ENCODE measurements around the gene CHURC1.
A peak's percentile ranks its signal among the peaks of the same experiment; 100 is the strongest.
"Not testable (repeated sequence)": the region's sequence is repeated elsewhere in the genome, so short reads cannot be mapped to it uniquely, and the experiment has no call there.

Gene CHURC1

DNA sequence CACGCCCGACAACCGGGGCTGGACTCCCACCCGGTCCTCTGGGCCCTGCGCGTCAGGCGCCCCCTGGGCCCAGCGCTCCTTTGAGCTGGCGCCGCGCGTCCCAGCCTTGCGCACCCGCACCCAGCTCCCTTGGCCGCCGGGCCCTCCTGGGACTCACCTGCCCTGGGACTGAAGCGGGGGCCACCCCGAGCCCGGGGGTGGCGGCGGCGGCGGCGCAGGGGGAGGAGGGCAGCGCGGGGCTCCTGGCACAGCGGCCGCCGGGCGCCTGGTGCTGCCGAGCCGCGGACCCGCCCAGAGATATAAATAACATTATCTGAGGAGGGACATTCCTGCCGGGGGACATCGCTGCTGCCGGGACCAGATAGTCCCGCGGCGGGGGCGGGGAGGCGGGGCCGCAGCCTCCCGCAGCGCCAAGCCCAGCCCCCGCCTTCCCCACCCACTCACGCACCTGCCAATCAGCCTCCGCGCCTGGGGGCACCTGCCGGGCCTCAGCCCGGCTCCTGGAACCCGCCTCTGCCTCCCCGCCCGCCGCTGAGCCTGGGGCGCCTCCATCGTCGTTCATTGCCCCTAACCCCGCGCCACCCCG, 34.5 kb upstream of the CHURC1 start, which contains the start of gene SPTB:
TSS of gene SPTB (minus strand) at position 273 of the 586 bp plus-strand sequence. CDS start 56,813 bp downstream, outside the sequence.
- H3K9ac ChIP-seq (ENCODE audit: low read length) = peak within 1 kb of the TSS; percentile 37
- peaks cover 44% of the 10 kb centered on the region for H3K27me3 ChIP-seq (ENCODE audit: control insufficient read depth, insufficient read depth, low read length)
- H3K36me3 ChIP-seq (ENCODE audit: control insufficient read depth, insufficient read depth, low read length) = no peaks in the 10 kb centered on the region
- no peak within 1 kb of the TSS for H3K4me3 ChIP-seq (ENCODE audit: low read length)
- no peaks in the 10 kb centered on the region for H3K4me1 ChIP-seq (ENCODE audit: control insufficient read depth, insufficient read depth, low read length)
- no peaks in the 10 kb centered on the region for H3K9me3 ChIP-seq (ENCODE audit: control insufficient read depth, low read length)

DNA sequence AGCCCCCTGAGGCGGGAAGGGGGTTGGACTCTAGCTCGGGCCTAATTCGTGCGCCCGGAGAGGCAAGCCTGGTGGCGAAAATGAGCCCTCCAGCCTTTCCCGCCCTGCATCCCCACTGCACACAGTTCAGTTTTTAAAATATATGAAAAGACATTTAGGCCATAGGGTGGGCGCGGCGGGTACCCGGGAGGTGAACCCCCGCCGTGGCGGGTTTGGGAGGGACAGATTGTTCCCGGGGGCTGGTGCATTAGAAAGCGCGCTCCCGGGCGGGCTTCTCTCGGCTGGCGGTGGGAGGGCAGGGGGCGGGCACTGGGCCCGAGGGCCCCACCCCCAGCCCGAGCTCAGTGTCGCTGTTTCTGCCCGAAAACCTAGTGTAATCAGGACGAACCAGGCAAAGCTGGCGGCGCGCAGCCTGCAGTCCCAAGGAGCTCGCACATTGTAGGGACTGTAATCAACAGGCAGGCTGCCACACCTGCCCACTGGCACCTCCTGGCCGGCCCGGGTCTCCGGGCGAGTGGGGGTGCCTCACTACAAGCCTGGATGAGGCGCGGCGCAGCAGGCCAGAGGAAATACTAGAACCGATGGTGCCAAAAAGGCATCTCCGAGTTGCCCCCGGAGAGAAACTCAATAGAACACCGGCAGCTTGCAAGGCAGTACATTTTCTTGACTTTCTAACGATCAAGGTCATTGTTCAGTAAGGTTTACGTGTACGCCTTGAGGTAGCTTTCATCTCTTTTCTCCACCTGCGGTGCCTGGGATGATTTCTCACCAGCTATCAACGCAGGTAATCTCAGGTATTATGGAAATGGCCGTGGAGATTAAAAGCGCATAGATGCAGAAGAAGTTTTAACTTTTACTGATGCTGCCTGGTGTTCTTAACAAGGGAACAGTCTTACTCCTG, 33.8 kb upstream of the CHURC1 start:
- Histone ChIP-seq H3K9me3 (ENCODE audit: control insufficient read depth, low read length) (no peaks in the 10 kb centered on the region), H3K36me3 (ENCODE audit: control insufficient read depth, insufficient read depth, low read length) (no peaks in the 10 kb centered on the region), H3K9ac (ENCODE audit: low read length) (peak overlapping the region; percentile 37), H3K27me3 (ENCODE audit: control insufficient read depth, insufficient read depth, low read length) (peaks cover 52% of the 10 kb centered on the region), H3K4me1 (ENCODE audit: control insufficient read depth, insufficient read depth, low read length) (no peaks in the 10 kb centered on the region), H3K4me3 (ENCODE audit: low read length) (no peak overlapping the region)

DNA sequence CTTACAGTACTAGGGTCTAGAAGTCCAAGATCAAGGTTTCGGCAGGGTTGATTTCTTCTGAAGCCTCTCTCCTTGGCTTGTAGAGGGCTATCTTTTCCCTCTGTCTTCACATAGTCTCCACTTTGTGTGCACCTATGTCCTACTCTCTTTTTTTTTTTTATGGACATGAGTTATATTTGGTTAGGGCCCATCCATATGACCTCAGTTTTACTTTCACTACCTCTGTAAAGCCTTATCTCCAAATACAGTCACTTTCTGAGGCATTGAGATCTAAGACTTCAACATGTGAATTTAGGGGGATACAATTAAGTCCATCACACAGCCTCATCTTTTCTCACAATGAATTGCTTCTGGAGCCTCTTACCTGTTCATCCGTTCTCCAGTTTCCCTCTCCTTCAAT, 28.7 kb upstream of the CHURC1 start:
- no peak overlapping the region for H3K4me3 ChIP-seq (ENCODE audit: low read length)
- H3K27me3 ChIP-seq (ENCODE audit: control insufficient read depth, insufficient read depth, low read length) = peaks cover 32% of the 10 kb centered on the region
- no peaks in the 10 kb centered on the region for H3K36me3 ChIP-seq (ENCODE audit: control insufficient read depth, insufficient read depth, low read length)
- H3K9me3 ChIP-seq (ENCODE audit: control insufficient read depth, low read length) = no peaks in the 10 kb centered on the region
- H3K9ac ChIP-seq (ENCODE audit: low read length) = no peak overlapping the region
- H3K4me1 ChIP-seq (ENCODE audit: control insufficient read depth, insufficient read depth, low read length) = no peaks in the 10 kb centered on the region

DNA sequence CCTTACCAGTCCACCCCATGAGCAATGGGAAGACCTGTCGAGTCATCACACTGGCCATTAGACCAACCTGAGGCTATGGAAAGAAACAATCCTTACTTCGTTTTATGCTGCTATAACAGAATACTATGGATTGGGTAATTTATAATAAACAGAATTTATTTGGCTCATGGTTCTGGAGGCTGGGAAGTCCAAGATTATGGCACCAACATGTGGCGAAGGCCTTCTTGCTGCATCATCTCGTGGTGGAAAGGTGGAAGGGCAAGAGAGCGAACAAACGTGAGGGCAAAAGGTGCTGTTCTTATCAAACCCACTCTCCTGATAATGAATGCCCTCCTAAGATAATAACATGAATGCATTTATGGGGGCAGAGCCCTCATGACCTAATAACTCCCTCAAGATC, 24.9 kb upstream of the CHURC1 start:
- Histone ChIP-seq H3K4me3 (ENCODE audit: low read length) (no peak overlapping the region), H3K36me3 (ENCODE audit: control insufficient read depth, insufficient read depth, low read length) (no peaks in the 10 kb centered on the region), H3K9ac (ENCODE audit: low read length) (no peak overlapping the region), H3K9me3 (ENCODE audit: control insufficient read depth, low read length) (no peaks in the 10 kb centered on the region), H3K4me1 (ENCODE audit: control insufficient read depth, insufficient read depth, low read length) (no peaks in the 10 kb centered on the region), H3K27me3 (ENCODE audit: control insufficient read depth, insufficient read depth, low read length) (peaks cover 14% of the 10 kb centered on the region)

DNA sequence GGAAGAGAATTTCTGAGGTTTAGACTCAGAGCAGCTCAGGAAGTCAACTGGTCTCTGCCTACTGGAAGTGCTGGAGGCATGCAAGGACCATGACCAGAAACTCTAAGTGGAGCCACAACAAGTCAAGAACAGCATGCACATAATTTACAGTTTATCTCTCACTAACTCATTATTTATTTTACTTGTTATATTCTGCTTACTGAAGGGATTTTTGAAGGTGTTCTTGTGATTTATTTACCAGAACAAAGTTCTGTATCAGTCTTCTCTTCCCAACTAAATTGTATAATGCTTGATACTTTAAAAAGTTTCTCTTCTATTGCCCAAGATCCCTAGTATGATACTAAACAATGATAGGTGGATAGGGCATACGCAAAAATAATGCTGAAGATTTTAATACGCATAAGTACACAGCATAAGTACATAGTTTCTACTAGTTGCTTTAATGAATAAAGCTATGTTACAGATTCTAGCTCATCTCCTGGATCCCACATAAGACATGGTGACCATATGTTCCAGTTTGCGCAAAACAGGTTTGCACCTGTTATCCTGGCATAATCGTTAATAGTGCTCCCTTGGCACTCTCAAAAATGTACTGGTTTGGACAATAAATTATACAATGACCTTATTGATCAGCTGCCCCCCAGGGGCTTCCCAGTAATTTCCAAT, 22.9 kb upstream of the CHURC1 start:
- H3K27me3 ChIP-seq (ENCODE audit: control insufficient read depth, insufficient read depth, low read length) = no peaks in the 10 kb centered on the region

DNA sequence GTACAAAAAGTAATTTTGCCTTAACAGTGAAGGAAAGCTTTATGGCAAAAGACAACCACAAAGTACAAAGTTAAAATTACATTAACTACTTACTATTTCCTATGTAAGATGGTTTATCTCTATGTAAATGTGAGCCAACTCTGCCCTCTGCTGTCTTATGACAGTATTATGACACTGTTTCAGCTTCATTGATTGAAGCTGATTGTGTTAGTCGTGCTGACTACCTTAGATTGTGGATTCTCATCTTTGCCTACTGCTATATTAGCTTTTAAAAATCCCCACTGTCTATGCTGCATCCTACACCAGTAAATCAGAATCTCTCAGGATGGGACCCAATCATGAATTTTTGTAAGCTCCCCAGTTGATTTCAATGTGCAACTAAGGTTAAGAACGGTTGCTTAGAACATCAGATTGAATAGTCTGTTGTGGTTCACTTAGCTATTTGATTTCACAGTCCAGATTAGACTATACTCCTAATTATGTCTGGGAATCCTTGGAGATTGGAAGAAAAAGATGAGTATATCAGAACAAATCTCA, 22.3 kb upstream of the CHURC1 start:
- H3K9me3 ChIP-seq (ENCODE audit: control insufficient read depth, low read length) = no peaks in the 10 kb centered on the region
- no peak overlapping the region for H3K4me3 ChIP-seq (ENCODE audit: low read length)
- no peaks in the 10 kb centered on the region for H3K36me3 ChIP-seq (ENCODE audit: control insufficient read depth, insufficient read depth, low read length)
- no peaks in the 10 kb centered on the region for H3K27me3 ChIP-seq (ENCODE audit: control insufficient read depth, insufficient read depth, low read length)
- H3K9ac ChIP-seq (ENCODE audit: low read length) = no peak overlapping the region
- no peaks in the 10 kb centered on the region for H3K4me1 ChIP-seq (ENCODE audit: control insufficient read depth, insufficient read depth, low read length)

More for the DNA sequence above, 22.9 kb upstream of the CHURC1 start:
- no peaks in the 10 kb centered on the region for H3K4me1 ChIP-seq (ENCODE audit: control insufficient read depth, insufficient read depth, low read length)
- H3K9ac ChIP-seq (ENCODE audit: low read length) = no peak overlapping the region
- H3K4me3 ChIP-seq (ENCODE audit: low read length) = no peak overlapping the region
- no peaks in the 10 kb centered on the region for H3K36me3 ChIP-seq (ENCODE audit: control insufficient read depth, insufficient read depth, low read length)
- no peaks in the 10 kb centered on the region for H3K9me3 ChIP-seq (ENCODE audit: control insufficient read depth, low read length)

DNA sequence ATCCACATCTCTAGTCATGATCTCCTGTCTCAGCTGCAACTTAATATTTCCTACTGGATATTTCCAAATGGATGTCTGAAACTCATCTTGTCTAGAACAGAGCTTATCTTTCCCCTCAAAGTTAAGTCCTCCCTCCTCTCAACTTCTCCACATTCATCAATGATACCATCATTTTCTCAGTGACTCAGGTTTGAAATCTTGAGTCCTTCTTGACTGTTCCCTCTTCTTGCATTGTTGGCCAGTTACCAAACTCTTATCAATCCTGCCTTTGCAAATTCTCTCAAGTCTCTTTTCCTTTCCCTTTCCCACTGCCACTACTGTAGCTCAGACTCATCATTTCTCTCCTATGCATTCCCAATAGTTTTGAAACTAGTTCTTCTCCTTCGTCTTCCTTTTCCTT, 14.3 kb upstream of the CHURC1 start:
- H3K27me3 ChIP-seq (ENCODE audit: control insufficient read depth, insufficient read depth, low read length) = no peaks in the 10 kb centered on the region
- H3K36me3 ChIP-seq (ENCODE audit: control insufficient read depth, insufficient read depth, low read length) = no peaks in the 10 kb centered on the region
- H3K4me3 ChIP-seq (ENCODE audit: low read length) = no peak overlapping the region
- no peaks in the 10 kb centered on the region for H3K9me3 ChIP-seq (ENCODE audit: control insufficient read depth, low read length)
- H3K9ac ChIP-seq (ENCODE audit: low read length) = no peak overlapping the region
- H3K4me1 ChIP-seq (ENCODE audit: control insufficient read depth, insufficient read depth, low read length) = no peaks in the 10 kb centered on the region

DNA sequence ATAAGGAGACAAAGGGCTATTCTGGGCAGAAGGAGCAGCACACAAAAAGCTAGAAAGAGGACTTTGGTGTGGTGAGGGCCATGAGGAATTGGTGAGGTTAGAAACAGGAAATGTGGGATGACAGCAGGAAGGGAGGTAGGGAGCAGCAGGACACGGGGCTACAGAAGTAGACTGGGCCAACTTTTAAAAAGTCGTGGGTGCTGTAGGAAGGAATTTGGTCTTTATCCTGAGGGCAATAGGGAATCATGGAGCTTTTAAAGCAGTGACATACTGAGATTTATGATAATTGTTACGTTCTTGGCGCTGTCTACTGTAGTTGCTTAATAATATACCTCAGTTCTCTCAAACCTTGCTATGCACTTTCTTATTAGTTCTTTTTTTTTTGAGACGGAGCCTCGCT, 8.2 kb upstream of the CHURC1 start:
- Histone ChIP-seq H3K36me3 (ENCODE audit: control insufficient read depth, insufficient read depth, low read length) (no peaks in the 10 kb centered on the region), H3K9me3 (ENCODE audit: control insufficient read depth, low read length) (no peaks in the 10 kb centered on the region), H3K9ac (ENCODE audit: low read length) (no peak overlapping the region), H3K4me3 (ENCODE audit: low read length) (no peak overlapping the region), H3K27me3 (ENCODE audit: control insufficient read depth, insufficient read depth, low read length) (no peaks in the 10 kb centered on the region), H3K4me1 (ENCODE audit: control insufficient read depth, insufficient read depth, low read length) (no peaks in the 10 kb centered on the region)

DNA sequence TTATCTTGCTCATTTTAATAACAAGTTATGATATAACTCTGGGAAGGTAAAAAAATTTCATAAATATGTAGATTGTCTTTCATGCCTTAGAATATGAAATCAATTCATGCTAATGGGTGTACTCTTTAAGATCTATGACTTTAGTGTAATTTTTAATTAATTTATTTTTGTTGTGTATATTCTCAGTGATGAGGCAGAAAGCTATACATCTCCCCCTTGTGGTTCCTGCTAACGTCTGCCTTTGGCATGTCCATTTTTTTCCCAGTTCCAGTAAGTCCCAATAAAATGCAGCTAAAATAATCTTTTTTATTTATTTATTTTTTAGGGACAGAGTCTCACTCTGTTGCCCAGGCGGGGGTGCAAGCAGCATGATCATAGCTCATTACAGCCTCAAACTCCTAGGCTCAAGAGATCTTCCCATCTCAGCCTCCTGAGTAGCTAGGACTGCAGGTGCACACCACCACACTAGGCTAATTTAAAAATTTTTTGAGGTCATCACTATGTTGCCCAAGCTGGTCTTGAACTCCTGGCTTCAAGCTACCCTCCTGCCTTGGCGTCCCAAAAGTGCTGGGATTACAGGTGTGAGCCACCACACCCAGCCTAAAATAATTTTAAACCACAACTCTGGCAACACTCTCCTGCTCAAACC, 3.3 kb upstream of the CHURC1 start:
- no peaks in the 10 kb centered on the region for H3K27me3 ChIP-seq (ENCODE audit: control insufficient read depth, insufficient read depth, low read length)
- no peaks in the 10 kb centered on the region for H3K9me3 ChIP-seq (ENCODE audit: control insufficient read depth, low read length)
- no peaks in the 10 kb centered on the region for H3K36me3 ChIP-seq (ENCODE audit: control insufficient read depth, insufficient read depth, low read length)
- peaks cover 15% of the 10 kb centered on the region for H3K4me1 ChIP-seq (ENCODE audit: control insufficient read depth, insufficient read depth, low read length)
- no peak overlapping the region for H3K4me3 ChIP-seq (ENCODE audit: low read length)
- no peak overlapping the region for H3K9ac ChIP-seq (ENCODE audit: low read length)

DNA sequence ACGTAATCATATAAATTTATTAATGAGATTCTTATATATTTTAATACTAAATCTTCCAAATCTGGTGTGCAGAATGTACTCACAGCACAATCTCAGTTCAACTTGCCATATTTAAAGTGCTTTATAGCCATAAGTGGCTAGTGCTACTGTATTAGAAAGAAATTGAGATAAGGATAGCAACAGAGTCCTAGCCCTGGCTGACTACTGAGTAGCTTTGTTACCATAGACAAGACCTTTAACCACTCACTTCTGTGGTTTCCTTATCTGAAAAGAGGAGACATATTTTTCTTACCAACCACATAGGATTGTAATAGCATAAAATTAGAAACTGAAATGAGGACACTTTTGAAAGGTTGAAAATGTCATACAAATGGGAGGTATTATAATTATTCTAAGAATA, 2.0 kb upstream of the CHURC1 start:
- H3K4me3 ChIP-seq (ENCODE audit: low read length) = no peak overlapping the region
- H3K9me3 ChIP-seq (ENCODE audit: control insufficient read depth, low read length) = no peaks in the 10 kb centered on the region
- H3K36me3 ChIP-seq (ENCODE audit: control insufficient read depth, insufficient read depth, low read length) = no peaks in the 10 kb centered on the region
- H3K9ac ChIP-seq (ENCODE audit: low read length) = no peak overlapping the region
- H3K27me3 ChIP-seq (ENCODE audit: control insufficient read depth, insufficient read depth, low read length) = no peaks in the 10 kb centered on the region
- H3K4me1 ChIP-seq (ENCODE audit: control insufficient read depth, insufficient read depth, low read length) = peaks cover 15% of the 10 kb centered on the region

DNA sequence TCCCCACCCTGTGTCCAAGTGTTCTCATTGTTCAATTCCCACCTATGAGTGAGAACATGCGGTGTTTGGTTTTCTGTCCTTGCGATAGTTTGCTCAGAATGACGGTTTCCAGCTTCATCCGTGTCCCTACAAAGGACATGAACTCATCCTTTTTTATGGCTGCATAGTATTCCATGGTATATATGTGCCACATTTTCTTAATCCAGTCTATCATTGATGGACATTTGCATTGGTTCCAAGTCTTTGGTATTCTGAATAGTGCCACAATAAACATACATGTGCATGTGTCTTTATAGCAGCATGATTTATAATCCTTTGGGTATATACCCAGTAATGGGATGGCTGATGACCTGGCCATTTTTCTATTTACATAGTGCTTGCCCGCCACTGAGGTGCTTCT, 778 bp upstream of the CHURC1 start:
- not testable (repeated sequence) for H3K4me3 ChIP-seq (ENCODE audit: low read length); H3K9ac ChIP-seq (ENCODE audit: low read length); H3K36me3 ChIP-seq (ENCODE audit: control insufficient read depth, insufficient read depth, low read length)

More for the DNA sequence above, 778 bp upstream of the CHURC1 start:
- peaks cover 15% of the 10 kb centered on the region for H3K4me1 ChIP-seq (ENCODE audit: control insufficient read depth, insufficient read depth, low read length)
- not testable (repeated sequence) for H3K9me3 ChIP-seq (ENCODE audit: control insufficient read depth, low read length); H3K27me3 ChIP-seq (ENCODE audit: control insufficient read depth, insufficient read depth, low read length)
